ENCODE results near the gene KCNJ6.

- no peak for TF ChIP-seq POLR2A (IDR thresholded peaks at IDR 0.05; ENCODE audit: low read length)
- no peak for TF ChIP-seq GATA1 (IDR thresholded peaks at IDR 0.05; ENCODE audit: low read depth, low read length)
Measured at GRCh38 chr21:37803101-37803651, 113.1 kb downstream of the KCNJ6 start.

All from erythroblast (primary cell).